GM12872 (cell line): ENCODE measurements around the gene PLEKHM2.

ENCODE experiments used
- TF ChIP-seq, protein P1 (sequence below): IDR thresholded peaks from 3 replicates; pipeline ENCODE4 v1.5.1; 2011; ENCODE audit warnings: low read depth, mild to moderate bottlenecking, low read length, moderate library complexity; ENCODE audit not compliant: insufficient read depth

Gene PLEKHM2

DNA sequence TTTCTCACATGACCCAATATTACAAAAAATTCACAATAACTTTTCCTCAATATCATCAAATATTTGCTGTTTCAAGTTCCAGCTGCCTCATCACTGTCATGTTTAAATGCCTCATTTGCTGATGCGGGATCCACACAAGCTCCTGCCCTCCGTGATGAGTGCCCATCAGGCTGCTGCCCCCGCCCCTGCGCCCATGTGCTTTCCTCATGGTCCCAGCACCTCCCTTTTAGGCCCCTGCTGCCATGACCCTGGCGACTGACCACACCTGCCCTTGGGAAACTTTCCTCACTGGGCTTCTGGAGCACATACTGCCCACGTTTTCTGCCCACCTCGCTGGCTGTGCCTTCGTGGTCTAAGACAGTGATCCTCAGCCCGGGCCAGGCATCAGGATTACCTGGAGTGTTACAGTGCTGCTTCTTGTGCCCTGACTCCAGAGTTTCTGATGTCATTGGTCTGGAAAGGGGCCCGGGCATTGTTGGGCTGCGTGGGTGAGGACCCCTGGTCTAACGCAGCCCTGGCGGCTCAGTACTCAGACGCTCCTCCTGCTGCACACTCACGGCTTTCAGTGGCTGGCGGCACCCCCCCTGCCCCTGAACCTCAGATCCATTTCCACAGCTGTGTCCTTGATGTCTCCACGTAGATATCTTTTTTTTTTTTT lies 20.5 kb downstream of the PLEKHM2 start:
- TF ChIP-seq, protein P1, sequence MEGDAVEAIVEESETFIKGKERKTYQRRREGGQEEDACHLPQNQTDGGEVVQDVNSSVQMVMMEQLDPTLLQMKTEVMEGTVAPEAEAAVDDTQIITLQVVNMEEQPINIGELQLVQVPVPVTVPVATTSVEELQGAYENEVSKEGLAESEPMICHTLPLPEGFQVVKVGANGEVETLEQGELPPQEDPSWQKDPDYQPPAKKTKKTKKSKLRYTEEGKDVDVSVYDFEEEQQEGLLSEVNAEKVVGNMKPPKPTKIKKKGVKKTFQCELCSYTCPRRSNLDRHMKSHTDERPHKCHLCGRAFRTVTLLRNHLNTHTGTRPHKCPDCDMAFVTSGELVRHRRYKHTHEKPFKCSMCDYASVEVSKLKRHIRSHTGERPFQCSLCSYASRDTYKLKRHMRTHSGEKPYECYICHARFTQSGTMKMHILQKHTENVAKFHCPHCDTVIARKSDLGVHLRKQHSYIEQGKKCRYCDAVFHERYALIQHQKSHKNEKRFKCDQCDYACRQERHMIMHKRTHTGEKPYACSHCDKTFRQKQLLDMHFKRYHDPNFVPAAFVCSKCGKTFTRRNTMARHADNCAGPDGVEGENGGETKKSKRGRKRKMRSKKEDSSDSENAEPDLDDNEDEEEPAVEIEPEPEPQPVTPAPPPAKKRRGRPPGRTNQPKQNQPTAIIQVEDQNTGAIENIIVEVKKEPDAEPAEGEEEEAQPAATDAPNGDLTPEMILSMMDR: no peak

DNA sequence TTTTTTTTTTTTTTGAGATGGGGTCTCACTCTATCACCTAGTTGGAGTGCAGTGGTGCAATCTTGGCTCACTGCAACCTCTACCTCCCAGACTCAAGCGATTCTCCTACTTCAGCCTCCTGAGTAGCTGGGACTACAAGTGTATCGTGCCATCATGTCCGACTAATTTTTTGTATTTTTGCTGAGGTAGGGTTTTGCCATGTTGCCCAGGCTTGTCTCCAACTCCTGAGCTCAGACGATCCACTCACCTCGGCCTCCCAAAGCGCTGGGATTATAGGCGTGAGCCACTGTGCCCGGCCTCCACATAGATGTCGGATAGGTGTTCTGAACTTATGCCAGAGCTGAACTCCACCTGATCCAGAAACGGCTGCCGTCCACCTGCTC lies 21.1 kb downstream of the PLEKHM2 start:
- TF ChIP-seq, protein P1: no peak

DNA sequence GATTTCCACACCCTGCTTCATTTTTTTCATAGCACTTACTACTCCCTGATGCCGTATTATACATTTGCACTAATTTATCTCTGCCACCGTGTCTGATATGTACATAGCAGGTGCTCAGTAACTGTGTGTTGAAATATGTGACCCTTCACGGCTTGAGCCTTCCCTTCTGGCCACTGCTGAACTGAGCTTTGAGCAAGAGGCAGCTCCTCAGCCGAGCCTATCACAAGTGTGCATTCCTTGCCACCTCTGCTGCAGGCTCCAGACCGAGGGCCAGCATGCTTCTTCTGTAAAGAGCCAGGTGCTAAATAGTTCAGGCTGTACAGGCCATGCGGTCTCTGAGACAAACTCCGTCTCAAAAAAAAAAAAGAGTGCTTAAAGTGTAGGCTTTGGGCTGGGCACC lies 22.6 kb downstream of the PLEKHM2 start:
- TF ChIP-seq, protein P1: no peak

DNA sequence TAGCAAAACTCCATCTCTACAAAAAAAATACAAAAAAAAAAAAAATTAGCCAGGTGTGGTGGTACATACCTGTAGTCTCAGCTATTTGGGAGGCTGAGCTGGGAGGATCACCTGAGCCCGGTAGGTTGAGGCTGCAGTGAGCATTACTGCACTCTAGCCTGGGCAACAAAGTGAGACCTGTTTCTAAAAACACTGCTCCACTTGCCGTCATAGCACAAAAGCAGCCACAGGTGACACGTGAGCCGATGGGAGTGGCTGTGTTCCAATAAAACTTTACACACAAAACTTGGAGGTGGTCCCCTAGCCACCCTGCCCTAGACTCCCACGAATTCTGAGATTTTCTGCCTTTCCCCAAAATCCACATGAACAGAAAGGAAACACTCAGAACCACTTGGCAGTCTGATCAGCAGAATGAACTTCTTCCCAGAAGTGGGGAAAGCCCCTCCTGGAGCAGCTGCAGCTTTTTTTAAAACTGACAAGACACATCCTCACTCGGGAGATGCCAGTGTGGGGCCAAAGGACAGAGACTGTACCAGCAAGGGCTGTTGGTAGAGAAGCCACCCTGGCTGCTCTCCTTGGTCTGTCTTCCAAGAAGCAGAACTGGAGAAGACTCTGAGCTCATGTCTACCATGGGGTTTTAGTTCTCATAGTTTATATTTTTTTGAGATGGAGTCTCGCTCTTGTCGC lies 23.3 kb downstream of the PLEKHM2 start:
- TF ChIP-seq, protein P1: no peak

DNA sequence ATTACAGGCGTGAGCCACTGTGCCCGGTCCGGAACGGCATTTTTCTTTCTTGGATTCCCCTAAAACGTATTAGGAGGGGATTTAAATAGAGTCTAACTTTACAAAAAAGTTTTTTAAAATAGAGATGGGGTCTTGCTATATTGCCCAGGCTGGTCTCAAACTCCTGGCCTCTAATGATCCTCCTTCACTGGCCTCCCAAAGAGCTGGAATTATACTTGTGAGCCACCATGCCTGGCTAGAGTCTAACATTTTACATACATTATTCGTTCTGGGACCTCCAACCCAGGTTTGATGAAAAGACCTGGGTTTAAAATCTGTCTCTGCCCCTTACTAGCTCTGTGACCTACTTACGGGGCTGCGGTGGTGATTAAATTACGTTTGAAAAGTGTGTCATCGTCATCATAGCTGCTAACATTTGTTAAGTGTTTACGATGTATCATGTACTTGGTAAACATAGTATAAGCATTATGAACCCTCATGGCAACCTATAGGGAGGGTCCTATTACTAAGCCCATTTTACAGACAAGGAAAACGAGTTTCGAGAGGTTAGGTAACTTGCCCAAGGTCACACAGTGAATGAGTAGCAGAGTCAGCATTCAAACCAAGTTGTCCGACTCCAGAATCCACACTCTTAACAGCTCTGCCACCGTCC lies 24.5 kb downstream of the PLEKHM2 start:
- TF ChIP-seq, protein P1: no peak

DNA sequence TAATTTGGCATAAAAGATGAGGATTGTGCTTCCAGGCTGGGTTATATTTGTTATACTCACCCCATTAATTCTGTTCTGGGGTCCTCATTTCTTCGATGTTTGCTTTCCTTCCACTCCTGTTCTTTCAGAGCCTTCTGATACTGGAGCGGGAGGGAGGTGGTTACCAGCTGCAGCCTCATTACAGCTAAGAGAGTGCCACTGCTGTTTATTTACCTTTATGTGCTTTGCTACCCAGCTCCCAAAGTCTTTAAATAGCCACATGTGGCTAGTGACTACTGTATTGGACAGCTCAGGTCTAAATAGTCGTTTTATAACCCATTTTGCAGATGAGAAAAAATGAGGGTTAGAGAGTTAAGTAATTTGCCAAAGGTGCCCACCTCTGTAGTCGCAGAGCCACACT lies 25.1 kb downstream of the PLEKHM2 start:
- TF ChIP-seq, protein P1: no peak

DNA sequence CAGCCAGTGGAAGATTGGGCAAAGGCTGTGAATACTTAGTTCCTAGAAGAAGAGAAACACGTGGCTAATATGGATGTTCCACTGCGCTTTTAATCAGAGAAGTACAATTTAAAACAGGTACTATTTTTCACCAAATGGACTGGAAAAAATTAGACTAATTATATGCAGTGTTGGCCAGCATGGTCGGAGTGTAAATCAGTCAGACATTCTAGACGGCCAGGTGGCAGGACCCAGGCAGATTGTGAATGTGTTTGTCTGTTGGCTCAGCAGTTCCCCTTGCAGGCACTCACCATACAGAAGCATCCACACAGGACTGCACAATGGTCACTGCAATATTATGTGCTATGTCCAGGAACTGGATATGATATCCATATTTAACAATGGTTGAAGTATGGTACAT lies 28.0 kb downstream of the PLEKHM2 start:
- TF ChIP-seq, protein P1: no peak
